ENCODE results near the gene ANKRD52.

DNA sequence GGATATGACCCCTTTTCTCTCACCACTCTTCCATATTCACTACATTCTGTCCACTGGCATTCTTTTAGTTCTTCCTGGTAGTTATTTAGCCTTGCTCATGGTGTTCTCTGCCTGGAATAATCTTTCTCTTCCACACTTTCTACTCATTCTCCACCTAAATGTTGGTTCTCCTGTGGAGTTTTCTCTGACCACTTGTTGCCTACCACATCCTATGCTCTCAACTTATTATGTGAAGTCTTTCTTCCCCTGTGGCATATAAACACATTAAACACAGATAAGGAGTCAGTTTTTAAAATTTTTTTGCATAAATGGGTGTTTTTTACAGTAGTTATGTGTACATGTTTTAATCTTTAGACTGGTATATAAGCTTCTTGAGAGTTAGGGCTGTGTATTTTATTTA, 65.6 kb downstream of the ANKRD52 start:
- TF ChIP-seq, protein P1, sequence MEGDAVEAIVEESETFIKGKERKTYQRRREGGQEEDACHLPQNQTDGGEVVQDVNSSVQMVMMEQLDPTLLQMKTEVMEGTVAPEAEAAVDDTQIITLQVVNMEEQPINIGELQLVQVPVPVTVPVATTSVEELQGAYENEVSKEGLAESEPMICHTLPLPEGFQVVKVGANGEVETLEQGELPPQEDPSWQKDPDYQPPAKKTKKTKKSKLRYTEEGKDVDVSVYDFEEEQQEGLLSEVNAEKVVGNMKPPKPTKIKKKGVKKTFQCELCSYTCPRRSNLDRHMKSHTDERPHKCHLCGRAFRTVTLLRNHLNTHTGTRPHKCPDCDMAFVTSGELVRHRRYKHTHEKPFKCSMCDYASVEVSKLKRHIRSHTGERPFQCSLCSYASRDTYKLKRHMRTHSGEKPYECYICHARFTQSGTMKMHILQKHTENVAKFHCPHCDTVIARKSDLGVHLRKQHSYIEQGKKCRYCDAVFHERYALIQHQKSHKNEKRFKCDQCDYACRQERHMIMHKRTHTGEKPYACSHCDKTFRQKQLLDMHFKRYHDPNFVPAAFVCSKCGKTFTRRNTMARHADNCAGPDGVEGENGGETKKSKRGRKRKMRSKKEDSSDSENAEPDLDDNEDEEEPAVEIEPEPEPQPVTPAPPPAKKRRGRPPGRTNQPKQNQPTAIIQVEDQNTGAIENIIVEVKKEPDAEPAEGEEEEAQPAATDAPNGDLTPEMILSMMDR (IDR thresholded peaks at IDR 0.05): no peak
- no peak for TF ChIP-seq POLR2A (IDR thresholded peaks at IDR 0.05)
